Activated CD4-positive, CD25-positive, alpha-beta regulatory T cell (primary cell): ENCODE data around the gene HACL1.
"Not testable (repeated sequence)": the region's sequence is repeated elsewhere in the genome, so short reads cannot be mapped to it uniquely, and the experiment has no call there.

Source experiments
- DNase-seq, 4 experiments: peaks; one replicate each; lab custom pipeline; 2025; lab: John Stamatoyannopoulos, UW

Gene HACL1

DNA sequence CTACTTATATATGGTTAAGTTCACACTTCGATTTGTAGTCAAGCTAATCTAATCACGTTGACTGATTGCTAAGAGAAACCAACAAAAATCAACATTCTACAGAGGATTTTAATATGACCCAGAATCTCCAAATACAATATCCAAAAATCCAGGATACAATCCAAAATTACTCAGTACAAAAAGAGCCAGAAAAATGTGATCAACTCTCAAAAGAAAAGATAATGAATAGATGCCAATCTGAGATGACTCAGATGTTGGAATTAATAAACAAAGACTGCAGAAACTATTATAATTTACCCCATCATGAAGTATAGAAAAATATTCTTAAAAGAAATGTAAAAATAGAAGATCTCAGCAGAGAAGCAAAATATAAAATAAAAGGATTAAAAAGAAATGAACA, 22.3 kb downstream of the HACL1 start:
- DNase-seq: no peak

DNA sequence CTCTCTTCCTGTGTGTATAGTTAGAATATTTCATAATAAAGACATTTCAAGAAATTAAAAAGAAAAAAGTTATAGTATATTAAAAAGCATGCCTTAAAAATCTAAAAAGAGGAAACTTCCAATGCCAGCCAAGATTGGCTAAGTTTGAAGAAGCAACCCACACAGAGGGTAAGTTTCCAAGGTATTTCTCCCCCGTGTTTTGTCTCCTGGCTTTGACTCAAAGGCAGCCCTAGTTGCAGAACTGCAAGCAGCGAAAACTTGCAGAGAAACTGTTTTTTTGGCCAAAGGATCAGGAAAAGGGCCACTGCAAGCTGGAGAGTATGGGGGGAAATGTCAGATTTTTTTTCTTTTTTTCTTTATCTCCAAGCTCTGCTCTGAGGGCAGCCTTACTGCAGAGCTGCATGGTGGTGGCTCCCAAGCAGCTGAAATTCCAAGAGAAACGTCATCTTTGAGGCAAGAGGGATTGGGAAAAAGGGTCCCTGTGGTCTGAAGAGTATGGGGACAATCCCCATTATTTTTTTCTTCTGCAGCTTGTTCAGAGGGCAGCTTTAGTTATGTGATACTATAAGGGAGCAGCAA, 23.0 kb downstream of the HACL1 start:
- no peak for DNase-seq

DNA sequence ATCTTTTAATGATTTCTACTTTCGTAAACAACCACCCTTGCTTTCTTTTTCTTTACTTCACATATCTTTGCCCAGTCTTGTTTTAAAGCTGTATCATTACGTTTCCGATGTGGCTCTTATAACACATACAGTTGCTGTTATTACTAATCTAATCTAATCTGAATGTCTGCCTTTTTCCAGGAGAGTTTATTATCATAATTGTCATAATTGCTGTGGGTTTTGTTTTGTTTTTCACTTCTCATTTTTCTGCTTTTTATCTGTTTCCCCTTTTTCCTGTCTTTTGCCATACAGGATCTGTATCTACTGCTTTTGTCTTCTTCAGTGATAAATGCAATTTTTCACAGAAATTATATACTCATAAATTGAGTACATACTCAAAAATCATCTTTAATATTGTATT, 24.9 kb downstream of the HACL1 start:
- no peak for DNase-seq

DNA sequence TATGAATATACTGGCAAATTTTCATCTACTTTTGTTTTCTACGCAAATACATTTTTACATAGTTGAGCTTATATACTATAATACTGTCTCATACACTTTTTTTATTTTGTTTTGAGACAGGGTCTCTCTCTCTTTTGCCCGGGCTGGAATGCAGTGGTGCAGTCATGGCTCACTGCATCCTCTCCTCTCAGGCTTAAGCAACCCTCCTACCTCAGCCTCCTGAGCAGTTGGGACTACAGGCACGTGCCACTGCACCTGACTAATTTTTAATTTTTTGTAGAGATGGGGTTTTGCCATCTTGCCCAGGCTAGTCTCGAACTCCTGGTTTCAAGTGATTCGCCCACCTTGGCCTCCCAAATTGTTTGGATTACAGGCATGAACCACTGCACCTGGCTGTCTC, 25.9 kb downstream of the HACL1 start:
- DNase-seq: no peak

DNA sequence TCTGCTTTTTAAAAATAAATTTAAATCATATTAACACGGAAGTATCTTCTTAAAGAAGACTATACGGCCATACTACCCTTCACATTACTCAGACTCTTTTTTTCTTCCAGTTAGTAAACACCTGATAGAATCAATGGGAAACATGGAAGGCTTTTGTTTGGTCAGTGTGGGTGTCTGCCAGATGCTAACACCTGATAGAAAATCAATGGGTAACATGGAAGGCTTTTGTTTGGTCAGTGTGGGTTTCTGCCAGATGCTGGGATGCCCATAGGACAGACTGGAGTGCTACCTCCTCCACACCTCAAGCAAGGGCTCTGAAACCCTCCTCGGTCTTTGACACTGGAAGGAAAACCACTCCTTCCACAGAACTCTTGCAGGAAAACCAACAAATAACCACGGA, 29.2 kb downstream of the HACL1 start:
- no peak for DNase-seq

DNA sequence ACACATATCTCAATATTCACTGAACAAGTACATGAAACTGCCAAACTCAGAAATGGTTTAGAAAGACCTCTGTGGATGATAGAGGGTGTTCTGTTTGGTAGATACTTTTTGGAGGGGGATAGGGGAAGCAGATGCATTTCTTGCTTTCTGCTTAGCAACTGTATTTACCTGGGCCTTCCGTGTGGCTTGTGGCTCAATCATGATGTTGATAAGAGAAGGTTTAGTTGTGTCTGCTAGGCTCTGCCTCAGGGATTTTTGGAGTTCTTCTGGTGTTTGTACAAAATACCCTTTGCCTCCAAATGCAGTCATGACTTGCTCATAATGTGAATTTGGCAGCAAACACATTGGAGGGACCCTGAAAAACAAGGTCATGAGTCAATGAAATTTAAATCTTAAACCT, 38.2 kb downstream of the HACL1 start:
- no peak for DNase-seq

DNA sequence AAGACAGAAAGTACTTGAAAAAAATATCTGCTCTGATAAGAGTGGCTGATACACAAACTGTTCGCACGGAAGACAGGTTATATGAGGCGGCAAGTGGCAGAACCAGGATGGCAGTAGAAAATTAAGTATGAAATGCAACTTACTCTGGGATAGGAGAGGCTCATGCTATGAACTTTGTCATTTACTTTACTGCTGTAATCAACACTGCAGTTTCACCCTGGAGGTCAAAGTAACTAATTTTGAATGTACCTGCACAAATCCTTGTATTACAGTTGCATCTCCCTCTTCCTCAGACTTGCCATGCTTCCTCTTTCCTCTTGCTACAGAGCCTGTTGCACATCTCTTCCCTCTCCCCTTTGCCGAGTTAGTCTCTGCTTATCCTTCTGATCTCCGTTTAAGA, 38.8 kb downstream of the HACL1 start:
- no peak for DNase-seq

DNA sequence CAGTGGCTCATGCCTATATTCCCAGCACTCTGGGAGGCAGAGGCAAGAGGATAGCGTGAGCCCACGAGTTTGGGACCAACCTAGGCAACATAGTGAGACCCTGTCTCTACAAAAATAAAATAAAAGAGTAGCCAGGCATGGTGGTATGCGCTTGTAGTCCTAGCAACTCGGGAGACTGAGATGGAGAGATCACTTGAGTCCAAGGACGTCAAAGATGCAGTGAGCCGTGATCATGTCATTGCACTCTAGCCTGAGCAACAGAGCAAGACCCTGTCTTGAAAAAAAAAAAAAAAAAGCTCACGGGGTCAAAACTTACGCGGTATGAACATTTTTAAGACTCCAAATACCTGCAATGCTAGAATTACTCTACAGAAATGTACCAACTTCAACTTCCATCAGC, 42.8 kb downstream of the HACL1 start:
- no peak for DNase-seq

DNA sequence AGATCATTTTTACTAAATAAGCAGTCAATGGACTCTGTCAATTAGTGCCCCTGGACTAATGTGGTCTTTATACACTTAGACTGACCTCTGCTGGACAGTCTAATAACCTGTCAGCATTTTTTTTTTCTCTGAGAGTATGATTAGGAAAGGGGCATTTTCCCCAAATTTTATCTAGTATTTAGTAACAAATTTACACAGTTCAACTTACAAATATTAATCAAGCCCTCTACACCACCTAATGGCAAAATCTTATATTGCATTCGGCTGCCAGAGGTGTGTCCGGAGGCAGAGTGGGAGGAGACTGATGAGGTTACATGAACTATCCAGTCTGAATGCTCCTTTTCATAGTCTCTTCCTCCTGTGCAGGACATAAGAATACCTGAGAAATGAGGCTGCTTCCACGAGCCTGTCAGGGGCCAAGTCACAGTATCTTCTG, 43.8 kb downstream of the HACL1 start:
- peak in 2 of 4 experiments; percentile 12 to 17 for DNase-seq

DNA sequence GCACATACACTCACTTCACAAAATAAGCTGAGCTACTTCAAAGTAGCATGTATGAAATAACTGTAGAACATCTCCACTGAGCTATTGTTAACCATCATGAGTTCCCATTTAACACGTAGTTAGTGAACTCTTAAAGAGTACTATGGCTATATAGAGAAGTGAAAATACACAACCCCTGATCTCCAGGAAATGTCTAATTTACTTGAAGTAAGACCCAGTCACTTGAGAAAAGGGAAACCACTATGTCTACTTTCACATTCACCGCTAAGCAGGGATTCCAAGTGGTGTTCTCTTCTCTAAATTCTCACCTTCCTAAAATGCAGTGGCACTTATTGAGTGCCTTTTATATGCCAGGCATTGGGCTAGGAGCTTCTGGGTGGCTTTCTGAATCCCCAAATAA, 44.9 kb downstream of the HACL1 start:
- no peak for DNase-seq

DNA sequence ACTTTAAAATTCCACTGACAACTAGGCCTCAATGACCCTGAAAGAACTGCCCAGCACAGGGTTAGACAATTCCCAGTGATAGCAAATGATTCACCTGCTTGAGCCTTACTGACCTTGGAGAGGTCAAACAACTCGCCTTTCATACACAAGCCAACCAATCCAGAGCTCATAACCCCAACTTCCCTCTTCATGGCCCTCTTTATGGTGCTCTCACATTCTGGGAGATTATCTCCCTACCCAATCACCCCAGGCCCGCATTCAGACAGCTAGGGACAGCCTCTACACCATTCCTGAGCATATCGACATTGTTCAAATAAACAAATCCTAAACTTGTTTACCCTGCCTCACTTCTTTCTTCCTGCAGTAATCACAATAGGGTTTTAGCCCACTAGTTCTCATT, 47.6 kb downstream of the HACL1 start:
- no peak for DNase-seq

DNA sequence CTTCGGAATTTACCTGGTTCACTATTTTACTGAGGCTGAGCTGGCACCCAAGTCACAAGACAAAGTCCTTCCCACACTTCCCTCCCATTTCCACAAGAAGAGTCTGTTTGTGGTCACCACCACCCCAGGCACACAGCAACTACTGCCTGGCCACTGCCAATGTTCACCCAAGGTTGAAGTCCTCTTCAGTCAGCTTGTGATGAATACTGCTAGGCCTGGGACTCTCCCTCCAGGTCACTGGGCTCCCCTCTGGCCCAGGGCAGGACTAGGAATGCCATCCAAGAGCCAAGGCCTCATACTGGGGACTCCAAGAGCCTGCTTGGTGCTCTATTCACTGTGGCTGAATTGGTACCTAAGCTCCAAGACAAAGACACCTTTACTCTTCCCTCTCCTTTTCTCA, 49.5 kb downstream of the HACL1 start:
- no peak for DNase-seq

DNA sequence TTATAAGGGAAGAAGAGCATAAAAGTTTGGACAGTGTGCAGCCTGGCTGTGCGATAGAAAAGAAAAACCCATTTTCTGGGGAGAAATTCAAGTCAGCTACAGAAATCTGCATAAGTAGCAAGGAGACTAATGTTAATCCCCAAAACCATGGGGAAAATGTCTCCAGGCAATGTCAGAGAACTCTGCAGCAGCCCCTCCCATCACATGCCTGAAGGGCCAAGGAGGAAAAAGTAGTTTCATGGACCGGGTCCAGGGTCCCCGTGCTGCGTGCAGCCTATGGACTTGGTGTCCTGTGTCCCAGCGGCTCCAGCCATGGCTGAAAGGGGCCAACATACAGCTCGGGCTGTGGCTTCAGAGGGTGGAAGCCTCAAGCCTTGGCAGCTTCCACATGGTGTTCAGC, 51.5 kb downstream of the HACL1 start:
- no peak for DNase-seq

DNA sequence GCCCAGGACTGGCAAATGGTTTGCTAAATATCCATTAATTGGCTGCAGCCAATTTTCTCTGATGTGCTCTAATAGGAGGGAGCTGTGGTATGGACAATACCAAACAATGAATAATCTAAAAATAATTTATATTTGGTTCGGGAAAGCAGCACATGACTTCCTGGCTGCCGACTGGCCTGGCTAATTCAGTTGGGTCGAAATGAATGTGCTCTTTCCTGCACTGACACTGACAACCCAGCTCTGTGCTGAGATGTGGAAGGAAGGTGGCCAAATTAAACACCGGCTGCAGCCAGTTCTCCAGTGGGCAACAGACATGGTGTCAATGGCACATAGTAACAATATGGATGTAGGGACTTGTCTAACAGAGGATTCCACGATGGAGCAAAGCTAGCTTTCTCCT, 58.8 kb downstream of the HACL1 start:
- DNase-seq: no peak

DNA sequence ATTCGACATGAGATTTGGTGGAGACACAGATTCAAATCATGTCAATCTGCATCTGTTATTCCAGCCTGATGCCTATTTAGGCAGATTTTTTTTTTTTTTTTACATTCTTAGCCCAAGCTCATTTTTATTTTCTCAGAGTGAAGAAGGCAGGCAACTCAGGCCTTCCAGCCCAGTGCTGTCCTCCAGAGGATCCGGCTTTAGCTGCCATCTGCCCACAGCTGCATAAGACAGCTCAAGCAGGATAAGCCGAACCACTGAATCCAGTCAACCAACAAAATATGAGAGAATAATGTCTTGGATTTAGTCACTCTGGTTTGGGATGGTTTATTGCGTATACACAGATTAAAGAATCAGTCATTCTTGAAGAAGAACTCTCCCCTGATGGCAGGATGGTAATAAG, 60.0 kb downstream of the HACL1 start:
- no peak for DNase-seq

DNA sequence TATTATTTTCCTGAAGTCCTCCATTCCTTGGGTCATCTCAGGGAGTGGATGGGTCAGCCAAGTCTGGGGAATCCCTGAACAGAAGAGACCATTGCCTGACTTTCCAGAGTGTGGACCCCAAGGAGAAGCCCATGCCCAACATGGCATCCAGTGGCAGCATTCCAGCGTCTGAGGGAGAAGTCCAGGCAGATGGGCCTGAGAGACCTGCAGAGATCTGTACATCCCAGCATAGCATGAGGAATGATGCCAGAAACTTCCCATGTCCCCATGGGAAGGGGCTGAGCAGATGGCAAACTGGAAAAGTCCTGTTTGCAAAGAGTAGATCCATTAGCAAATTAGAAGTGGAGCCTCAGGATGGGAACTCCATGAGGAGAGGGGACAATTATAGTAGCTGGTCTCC, 62.3 kb downstream of the HACL1 start:
- no peak for DNase-seq

DNA sequence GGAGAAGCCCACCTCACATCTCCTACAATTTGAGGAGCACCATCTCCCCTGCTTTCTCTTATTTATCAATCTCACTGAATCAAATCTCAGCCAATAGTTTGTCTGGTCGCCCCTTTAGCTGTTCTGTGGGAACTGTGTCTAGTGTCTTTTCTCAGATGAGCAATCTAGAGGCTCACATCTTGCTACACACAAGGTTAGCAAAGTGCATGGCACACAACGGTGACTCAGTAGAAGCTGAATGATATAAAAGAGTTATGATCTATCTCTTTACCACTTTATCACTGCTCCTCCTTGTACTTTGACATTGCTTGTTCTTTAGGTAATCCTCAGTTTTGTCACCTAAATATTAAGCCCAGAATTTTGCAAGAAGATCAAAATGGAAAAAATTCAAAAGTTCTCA, 63.0 kb downstream of the HACL1 start:
- DNase-seq: no peak

DNA sequence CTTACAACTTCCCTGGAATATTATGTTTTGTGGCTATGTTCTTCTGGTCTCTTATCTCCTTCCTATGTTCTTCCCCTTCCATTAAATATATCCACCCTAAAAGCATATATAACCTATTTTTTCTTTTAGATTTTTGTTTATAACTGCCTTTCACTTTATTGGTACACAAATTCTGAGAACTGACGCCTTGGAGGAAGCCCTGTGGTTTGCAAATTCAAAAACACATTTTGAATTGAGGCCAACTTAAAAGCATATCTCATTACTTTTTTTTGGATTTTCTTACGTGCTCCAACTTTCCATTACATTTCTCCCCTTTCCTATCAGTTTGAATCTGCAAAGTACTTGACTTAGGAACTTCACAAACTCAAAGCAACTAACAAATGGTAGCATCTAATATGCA, 64.5 kb downstream of the HACL1 start:
- no peak for DNase-seq

DNA sequence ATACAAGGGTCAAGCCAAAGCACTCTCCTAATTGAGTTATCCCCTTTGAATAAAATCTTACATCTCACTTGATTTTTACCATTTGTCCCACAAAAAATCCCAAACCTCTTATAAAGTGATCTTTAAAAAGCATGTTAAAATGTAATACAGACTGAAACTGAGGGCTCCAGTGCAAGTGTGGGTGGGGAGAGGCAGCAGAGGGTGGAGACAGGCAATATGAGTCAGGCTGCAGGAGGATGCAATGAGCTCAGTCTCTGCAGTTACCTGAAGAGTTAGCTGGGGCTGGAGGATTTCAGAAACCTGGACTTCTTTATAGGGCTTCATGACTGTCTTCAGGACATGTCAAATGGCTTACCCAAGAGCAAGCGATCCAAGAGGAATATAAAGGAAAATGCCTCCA, 65.6 kb downstream of the HACL1 start:
- peak in 3 of 4 experiments; percentile 10 to 40 (median 31) for DNase-seq

DNA sequence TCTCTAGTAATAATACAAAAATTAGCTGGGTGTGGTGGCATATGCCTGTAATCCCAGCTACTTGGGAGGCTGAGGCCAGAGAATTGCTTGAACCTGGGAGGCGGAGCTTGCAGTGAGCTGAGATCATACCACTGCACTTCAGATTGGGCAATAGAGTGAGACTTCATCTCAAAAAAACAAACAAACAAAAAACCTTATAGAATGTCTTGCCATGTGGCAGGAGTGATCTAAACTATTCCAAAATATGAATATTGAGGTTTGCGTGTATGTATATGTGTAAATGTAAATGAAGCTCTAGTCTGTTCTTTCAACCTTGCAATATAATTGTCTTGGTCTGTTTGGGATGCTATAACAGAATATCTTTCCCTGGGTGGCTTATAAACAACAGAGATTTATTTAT, 68.8 kb downstream of the HACL1 start:
- DNase-seq: not testable (repeated sequence)

DNA sequence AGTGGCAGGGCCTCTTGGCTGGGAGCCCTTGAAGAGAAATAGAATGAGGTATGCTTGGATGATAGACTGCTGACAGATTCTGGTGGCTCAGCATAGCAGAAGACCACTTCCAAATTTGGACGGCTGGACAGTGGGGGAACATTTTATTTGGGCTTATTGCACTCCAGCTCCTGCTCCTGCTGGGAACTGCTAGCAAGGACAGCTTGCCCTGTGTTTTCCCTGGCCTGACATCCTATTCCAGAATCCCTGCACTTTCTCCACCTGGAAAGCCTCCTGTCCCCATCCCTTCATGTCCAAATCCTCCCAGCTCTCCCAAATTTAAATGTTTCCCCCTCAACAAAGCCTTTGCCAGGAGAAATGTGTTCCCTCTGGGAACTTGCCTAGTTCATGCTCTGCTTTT, 70.0 kb downstream of the HACL1 start:
- DNase-seq: no peak

DNA sequence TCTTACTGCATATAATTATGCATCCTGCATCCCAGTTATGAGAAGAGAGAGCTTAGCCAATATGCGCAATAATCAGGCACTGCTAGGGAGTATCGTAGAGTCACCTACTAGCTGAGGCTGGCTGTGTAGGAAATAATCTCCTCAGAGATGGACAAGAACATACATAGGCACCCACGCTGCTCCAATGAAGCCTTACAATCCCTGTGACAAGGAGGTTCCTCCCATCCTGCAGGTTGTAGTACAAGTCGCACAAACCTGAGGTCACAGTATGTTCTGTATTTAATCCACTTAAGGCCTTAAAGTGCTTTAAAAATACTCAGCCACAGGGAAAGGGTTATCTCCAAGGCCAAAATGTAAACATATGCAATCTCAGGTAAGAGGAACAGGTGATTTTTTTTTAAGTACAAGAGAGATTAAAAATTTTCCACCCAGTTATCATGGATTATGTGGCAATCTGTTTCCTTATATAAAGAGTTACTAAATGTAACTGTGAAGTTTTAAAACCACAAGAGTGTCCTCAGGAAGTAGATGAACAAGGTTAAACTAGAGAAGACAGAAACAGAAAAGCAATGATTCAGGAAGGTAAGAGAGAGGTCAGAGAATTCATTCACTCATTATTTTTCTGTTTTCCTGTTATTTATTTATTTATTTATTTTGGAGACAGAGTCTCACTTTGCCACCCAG, 72.4 kb downstream of the HACL1 start:
- DNase-seq: no peak

DNA sequence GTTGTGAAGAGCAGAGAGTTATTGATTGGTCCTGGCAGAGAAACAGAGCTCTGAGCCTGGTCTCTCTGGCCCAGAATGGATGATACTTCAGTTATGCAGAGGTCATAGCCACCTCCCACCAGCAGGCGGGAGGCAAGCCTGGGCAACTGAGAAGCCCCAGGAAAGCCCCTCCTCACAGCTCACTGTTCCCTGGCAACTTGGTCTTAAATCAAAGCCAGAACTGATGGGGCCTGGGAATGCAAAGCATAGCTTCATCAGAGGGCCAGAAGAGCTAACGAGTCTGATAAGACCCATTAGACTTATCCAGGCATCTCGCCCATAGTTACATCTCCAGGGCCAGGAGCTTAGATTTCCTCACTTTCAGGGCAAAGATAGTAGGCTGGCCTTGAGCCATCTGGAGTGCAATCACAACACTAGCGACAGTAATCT, 74.3 kb downstream of the HACL1 start:
- no peak for DNase-seq

DNA sequence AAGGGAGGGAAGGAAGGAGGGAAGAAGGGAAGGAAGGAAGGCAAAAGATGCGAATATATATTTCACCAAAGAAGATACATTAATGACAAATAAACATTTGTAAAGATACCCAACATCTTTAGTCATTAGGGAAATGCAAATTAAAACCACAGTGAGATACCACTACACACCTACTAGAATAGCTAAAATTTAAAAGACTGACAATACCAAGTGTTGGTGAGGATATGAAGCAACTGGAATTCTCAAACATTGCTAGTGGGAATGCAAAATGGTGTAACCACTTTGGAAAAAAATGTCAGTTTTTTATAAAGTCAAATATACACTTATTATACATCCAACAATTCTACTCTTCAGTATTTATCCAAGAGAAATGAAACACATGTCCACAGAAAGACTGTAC, 75.6 kb downstream of the HACL1 start:
- DNase-seq: no peak
